Esophagus squamous epithelium (tissue), 4 donors: Measurements from ENCODE around the gene FGD4.

ENCODE experiments used
- CTCF ChIP-seq, 6 experiments: fragments of 450-650 bp in 4 of 6; fragments of 200-600 bp in 2 of 6; sonication (generic) in 2 of 6; IDR thresholded peaks; one replicate each; pipeline ENCODE4 v1.5.1; 2016 to 2019; ENCODE audit warnings: antibody characterized with exemption in 6 of 6, mild to moderate bottlenecking in 4 of 6, moderate library complexity in 4 of 6
- POLR2A ChIP-seq, 4 donors: fragments of 450-650 bp; IDR thresholded peaks; one replicate each; pipeline ENCODE4 v1.6.1; 2017; ENCODE audit warnings: antibody characterized with exemption in 4 of 4, mild to moderate bottlenecking in 4 of 4, moderate library complexity in 3 of 4

- no peak for TF ChIP-seq CTCF (IDR thresholded peaks at IDR 0.05)
- no peak for TF ChIP-seq POLR2A (IDR thresholded peaks at IDR 0.05)
These were observed 178.0 kb downstream of the FGD4 start for GRCh38 chr12:32577328-32577727.
